ENCODE data around the gene TRAM2.

DNA sequence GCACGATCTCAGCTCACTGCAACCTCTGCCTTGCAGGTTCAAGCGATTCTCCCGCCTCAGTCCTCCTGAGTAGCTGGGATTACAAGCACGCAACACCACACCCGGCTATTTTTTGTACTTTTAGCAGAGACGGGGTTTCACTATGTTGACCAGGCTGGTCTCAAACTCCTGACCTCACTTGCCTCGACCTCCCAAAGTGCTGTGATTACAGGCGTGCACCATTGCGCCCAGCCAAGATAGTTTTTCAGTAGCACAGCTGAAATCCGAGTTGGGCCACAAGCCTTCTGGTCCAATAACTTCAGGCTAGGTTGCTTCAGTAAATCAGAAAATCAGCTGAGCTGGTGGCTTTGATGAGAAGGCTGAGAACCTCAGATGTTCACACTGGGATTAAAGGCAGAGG is 65.7 kb downstream of the TRAM2 start:
- TF ChIP-seq, protein P1, sequence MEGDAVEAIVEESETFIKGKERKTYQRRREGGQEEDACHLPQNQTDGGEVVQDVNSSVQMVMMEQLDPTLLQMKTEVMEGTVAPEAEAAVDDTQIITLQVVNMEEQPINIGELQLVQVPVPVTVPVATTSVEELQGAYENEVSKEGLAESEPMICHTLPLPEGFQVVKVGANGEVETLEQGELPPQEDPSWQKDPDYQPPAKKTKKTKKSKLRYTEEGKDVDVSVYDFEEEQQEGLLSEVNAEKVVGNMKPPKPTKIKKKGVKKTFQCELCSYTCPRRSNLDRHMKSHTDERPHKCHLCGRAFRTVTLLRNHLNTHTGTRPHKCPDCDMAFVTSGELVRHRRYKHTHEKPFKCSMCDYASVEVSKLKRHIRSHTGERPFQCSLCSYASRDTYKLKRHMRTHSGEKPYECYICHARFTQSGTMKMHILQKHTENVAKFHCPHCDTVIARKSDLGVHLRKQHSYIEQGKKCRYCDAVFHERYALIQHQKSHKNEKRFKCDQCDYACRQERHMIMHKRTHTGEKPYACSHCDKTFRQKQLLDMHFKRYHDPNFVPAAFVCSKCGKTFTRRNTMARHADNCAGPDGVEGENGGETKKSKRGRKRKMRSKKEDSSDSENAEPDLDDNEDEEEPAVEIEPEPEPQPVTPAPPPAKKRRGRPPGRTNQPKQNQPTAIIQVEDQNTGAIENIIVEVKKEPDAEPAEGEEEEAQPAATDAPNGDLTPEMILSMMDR (IDR thresholded peaks at IDR 0.05) = no peak
- TF ChIP-seq POLR2A (IDR thresholded peaks at IDR 0.05) = no peak

Measured in testis (tissue), 2 donors.